IPS DF 4.7 (cell line): ENCODE measurements around the gene HOXC4.

ENCODE experiments used
- DNase-seq: peaks from one replicate; pipeline ENCODE4 v3.0.0-alpha.2; 2013; ENCODE audit warnings: low spot score; ENCODE audit errors: extremely low read depth

The HOXC4 gene

DNA sequence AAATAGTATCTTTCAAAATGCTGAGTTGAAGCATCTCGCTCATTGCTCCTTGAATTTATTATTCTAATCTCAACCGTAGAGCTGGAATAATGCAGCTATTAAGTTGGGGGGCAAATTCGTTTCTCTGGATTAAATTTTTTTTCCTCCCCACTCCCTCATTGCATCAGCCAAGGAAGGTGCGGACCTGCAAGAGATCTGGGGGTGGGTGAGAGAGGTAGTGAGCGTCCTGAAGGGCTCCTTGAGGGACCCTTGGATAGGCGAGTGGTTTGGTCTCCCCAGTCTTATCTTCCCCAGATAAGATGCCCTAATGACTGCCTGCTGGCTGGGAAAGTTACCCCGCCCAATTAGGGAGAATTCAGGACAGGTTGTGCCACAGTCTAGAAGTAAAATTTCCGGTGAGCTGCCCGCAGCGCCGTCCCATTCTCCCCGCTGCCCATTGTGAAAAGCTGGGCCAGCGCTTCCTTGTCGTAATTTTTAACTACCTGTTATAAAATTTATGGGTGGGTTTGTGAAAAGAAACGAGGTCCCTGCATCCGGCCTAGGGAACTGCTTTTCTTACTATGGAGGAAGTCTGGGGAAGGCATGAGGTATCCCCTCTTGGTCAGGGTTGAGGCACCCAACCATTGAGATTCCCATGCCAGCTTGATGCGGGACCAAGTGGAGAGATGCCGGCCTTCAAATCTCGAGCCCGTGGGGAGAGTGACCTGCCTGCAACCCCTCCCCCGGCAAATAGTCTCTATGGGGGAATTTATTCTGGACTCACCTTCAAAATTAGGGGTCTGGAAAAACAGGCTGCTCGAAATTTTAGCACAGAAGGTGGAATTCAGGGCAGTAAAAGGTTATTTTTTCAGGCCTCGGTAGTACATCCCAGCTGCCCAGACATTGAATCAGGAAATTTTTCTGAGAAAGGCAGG is 38.4 kb upstream of the HOXC4 start:
- DNase-seq, result no peak

DNA sequence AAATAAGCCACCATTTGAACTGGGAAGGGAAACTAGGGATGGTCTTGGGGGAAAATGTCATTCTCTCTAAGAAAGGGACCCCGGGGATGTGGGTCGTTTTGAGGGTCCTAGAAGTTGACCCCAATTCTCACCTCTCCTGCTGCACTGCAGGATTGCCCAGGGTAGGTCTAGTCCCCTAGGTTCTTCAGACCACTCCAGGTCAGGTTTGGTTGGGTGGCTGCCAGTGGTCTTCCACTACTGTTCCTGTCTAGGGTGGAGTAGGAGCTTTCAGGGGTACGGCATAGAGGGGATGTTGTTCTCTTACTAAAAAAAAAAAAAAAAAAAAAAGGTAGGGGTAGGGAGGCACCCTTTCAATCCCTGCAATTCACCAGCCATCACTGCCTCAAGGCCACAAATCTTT is 37.6 kb upstream of the HOXC4 start:
- no peak for DNase-seq

DNA sequence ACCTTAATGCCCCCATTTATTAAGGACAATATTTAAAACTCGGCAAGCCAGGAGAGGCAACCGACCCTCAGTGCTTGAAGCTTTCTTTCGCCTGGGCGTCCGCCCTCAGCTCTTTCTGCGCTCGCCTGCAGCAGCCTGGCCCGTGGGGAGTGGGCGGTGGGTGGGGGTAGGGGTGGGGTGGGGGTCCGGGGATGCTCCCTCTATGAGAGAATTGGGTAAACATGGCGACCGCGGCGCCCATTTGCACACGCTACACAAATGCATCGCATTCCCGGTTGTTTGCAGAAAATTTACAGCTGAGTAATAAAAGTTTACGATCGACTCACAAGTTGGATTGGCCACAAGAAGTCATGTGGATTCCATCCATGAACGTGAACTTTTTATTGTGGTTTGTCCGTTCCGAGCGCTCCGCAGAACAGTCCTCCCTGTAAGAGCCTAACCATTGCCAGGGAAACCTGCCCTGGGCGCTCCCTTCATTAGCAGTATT is 37.1 kb upstream of the HOXC4 start:
- no peak for DNase-seq

DNA sequence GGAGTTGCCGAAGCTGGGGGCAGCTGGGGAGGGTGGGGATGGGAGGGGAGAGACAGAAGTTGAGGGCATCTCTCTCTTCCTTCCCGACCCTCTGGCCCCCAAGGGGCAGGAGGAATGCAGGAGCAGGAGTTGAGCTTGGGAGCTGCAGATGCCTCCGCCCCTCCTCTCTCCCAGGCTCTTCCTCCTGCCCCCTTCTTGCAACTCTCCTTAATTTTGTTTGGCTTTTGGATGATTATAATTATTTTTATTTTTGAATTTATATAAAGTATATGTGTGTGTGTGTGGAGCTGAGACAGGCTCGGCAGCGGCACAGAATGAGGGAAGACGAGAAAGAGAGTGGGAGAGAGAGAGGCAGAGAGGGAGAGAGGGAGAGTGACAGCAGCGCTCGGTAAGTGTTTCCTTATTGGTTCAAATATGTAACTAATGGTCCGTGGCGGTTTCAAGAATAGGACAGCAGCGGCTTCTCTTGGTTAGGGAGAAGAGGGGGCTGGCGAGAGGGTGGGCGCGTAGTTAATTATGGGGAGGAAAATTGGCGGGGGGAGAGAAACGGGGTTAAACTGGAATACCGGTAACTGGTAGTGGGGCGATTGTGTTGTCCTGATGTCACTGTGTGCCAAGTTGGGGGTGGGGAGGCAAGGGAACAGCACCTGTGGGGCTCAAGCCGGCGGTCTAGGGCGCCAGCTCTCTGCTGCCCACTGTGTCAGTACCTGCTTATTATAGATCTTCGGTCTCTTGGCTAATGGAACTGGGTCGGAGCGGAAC is 36.4 kb upstream of the HOXC4 start:
- DNase-seq, result no peak

DNA sequence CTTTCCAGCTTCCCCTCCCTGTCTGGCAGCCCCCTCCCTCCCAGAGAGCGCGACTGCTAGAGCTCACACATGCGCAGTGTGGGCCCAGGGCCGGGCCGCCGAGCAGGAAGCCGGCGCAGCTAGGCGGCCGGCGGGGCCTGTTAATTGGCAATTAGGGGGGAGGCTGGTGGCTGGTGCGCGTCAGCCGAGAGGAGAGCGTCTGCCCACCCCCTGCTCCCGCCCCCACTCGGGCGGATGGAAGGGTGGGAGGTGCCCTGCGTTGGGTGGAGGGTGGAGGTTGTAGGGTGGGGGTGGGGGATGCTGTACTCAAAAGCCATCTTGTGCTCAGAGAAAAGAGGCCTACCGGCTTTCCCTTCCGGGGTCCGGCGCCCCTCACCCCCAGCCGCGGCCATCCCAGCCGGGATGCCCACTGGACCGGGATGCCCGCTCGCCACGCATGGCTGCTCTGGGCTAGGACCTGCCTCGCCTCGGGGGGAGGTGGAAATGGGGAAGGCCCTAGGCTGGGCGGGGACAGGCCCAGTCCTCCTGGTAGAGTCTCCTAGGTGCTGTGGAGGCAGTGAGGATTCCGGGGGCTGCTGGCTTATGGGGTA is 35.7 kb upstream of the HOXC4 start:
- DNase-seq, result no peak

DNA sequence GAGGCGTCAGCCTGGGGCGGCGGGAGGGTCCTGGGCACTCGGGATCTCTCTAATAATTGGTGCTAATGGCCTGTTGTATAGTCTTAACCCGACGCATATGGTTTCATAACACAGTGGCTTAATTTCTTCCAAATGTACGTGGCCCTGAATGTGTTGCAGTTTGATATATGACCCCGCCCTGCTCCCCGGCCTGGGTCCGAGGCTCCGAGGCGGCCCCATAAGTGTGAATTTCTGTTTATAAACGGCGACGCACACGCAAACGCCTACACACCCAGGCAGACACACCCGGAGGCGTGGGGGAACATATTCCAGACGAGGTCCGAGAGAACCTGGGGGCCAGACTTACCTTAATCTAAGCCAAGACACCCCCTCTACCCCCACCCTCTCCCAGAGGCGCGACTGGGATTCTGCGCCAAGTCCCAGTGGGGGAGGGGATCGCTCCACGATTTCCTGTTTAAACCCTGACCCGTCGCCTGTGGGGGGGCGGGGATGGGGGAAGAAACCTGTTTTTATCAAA is 35.1 kb upstream of the HOXC4 start:
- no peak for DNase-seq

DNA sequence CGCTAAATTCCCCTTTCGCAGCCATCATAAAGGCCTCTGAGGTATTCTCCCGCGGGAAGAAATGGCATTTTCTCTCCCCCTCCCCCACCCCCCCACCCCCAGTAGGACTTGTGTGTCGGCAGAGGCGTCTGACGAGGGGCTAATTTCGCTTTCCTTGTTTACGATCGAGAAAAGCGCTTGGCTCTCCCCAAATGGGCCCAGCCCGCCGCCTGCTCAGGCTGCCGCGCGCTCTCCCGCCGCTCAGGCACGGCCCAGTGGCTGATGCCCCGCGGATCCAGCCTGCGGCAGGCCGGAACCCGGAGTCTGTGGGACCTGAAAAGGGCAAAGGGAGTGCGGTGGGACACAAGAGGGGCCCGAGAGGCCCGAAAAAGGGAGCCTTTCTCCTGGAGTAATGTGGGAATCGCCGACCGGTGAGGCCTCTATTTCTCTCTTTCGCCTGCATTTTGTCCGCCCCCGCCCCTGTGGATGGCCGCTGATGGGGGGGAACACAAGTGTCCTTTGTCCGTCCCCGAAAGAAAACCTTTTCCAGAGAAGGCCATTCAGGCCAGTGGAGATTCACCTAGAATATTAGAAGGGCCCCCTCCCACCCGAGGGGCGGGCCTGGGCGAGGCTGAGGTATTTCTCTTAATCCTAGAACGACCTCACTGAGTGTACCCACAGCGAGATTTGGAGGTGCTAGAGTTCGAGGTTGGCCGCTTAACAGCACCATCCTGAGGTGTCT is 34.4 kb upstream of the HOXC4 start:
- no peak for DNase-seq

DNA sequence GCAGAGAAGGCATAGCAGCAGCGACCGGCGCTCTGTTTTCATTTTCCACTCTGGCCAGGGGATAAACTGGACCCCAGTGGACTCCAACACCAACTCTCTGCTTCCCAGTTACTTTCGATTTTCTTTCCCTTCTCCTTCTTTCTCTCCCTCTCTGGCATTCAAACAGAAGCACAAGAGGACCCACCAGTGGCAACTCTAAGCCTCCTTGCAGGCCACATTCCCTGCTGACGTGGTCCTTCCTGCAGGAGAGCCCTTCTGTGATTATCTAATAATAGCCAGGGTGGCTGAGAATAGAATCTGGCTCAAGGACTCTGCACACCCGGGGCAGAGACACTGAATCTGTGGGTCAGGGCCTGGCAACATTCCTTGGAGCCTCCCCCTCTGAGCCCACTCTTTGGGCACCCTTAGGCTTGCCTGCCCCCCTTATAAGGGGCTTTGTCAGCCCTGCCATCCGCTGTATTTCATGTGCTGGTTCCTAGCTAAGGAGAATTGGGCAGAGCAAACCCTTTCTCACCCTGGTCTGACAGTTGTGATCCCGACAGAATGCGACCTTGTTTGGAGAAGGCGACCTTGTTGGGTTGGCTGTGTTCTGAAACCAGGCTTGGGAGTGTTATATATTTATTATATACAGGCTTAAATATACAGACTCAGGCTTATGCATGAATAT is 33.6 kb upstream of the HOXC4 start:
- DNase-seq, result no peak

DNA sequence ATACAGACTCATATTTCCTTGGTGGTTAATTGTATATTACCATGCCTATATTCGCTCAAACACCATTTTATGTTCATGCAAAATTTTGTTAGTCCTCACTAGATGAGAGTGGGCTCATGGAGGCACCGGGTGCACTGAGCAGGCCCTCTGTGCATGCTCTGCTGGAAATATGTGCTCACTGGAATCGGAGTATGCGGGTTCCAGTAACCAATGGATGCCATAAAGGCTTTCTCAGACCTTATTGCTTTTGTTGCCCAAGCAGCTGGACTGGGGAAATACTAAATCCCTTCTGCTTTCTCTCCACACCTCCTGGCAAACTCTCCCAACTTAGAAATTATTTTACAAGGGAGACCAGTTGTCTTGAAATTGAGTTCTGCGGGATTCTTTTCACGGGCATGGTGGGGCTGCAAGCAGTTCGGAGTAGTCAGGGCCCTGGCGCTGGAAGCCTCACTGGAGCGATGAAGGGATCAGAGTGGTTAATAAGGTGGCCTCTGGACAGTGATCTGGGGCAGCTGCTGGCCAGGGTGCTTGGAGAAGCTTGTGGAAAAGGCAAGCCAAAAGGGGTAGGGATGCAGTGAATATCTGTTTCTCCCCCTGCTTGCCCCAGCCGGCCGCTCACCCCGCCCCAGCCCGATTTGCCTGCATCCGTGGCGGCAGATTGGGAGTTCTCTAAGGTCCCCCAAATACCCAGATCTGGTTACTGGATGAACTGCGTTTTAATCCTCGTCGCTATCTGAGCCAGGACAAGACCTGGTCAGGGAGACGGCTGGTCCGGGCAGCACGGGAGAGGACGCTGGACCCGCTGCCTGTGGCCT is 32.8 kb upstream of the HOXC4 start:
- no peak for DNase-seq

DNA sequence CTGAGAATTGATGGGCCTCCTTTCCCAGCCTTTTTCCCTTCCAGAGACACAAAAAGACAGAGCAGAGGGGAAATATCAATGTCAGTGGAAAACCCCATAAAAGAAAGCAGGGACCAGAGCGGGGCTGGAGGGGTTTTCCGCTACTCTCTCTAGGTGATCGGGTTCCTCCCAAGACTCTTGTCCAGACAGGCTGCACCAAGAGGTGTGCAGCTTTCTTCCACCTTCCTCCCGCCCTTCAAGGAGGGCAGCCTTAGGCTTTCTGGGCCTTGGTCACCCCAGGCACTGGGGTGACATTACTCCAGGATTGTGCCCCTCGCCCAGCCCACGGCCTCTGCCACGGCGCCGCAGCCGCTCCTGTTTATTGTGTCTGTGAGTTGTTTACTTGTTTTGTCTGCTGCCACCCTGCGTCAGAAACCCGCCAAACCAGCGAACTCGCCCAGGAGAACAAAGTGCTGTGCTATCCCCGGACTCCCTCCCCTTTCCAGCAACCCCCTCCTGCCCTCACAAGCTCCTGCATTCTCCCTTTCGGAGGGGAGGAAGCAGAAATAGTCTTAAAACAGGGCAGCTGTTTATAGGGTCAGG is 32.1 kb upstream of the HOXC4 start:
- DNase-seq, result no peak

DNA sequence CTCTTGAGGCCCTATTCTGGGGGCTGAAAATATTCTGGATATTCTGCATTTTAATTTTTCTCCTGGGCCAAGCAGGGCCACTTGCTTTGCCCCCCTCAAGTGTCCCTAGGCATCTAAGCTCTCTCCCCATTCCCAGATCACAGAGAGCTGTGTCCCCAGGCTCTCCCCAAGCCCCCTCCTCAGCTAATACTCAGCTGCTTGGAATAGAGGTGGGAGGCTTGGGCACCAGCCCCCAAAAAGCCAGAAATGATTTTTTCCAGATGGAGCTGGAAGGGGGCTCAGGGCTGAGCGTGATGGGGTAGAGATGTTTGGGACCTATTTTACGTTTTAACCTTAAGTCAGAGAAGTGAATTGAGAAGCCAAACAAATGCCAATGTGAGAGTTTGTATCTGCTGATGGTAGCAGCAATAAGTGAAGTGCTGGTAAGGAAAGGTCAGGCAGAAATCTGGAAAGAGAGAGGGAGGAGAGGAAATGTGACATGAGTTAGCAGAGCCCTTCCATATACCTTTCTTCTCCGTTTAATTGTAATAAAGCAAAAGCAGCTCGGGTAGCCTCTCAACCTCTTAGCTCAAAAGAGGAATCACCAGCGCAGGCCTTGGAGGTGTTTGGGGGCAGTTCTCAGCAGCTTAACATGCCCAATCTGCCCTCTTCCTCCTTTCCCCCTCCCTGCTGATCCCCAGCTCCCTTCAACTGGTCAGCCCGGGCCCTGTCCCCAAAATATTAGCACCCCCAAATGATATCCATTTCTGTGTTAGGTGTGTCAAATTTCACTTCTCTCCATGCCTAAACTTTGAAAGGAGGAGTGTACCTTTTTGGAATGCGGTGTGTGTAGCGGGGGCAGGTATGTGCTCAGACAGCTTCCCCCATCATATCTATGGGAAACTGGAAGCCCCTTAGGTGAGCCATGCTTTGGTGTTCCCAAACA is 30.4 kb upstream of the HOXC4 start:
- no peak for DNase-seq

DNA sequence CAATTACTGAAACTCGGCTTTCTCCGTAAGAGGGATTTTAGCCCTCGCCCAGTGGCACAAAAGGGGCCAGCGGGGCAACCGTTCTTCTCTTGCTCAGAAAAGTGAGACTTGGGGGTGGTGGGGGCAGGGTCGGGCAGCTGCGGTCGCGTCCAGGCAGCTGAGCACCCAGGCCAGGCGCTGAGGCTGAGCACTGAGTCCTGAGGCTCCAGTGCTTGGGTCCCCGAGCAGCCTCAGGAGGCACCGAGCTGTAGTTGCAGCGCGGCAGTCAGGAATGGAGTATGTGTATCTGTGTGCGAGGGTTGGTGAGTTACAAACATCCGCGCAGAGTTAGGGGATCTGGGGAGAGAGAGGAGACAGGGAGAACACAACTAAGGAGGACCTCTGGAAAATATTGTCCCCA is 29.5 kb upstream of the HOXC4 start:
- no peak for DNase-seq

DNA sequence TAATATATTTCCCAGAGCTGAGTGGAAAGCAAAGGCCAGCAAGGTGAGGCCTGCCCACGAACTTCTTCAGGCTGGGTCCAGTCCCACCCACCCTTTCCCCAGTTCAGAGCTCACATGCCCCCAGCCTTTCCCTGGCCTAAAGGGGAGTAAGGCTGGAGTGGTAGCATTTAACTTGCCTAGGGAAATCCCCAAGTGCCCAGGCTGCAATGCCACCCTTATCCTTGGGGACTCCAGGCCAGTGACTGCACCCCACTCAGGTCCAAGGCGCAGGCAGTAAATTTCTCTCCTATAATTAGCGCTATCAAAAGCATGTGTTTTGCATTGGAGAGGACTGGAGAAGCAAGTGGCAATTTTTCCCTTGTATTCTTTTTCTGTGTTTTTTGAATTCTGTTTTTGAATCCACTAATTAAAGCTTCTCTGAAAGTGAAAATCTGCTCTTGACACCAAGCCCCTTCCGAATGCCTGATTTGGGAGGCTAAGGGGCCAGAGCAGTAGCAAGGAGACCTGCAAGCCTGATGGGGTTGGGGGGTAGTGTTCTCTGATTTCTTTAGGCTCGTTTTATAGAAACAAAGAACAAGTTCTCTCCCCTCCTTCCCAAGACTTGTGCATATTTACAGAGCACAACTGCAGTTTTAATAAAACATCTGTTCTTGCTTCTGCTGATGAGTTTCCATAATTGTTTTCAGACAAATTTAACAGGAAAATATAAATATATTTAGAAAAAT is 28.9 kb upstream of the HOXC4 start:
- no peak for DNase-seq

DNA sequence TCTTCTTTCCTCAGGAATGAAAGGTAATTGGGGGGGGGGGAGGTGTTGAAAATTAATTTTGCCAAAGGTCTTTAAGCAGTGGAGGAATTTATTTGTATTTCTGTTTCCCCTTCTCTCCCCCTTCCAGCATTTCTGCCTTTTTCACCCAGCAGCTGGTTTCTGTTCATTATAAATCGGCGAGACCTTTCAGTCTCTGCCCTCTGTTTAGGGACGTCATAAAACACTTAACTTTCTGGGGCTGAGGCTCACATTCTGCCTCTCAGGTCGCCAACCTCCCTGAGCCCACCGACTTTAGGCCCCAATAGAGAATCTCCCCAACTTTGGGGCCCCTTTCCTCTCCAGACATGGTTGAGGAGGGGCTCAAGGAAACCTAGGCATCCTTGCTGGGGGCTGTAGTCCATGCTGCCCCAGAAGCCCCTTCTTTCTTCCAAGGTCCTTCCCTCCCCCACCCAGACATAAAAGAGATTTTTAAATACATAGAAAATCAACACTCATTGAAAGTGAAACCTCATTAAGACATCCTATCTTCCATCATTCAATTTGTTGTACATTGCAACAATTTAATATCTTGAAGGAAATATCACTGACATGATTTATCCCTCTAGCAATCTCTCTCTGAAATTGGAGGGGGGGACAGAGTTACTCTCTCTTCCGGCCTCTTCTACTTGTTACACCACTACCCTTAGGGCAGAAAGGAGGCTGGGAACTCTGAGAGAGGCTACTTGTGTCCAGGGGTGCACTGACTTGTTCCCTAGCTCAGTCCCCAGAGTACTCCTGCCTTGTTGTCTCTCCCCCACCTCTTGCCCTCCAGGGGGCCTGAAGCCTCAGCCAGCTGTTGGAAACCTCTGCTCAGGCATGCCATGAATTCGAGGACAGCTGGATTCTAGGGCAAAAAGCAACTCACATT is 27.9 kb upstream of the HOXC4 start:
- DNase-seq, result no peak

DNA sequence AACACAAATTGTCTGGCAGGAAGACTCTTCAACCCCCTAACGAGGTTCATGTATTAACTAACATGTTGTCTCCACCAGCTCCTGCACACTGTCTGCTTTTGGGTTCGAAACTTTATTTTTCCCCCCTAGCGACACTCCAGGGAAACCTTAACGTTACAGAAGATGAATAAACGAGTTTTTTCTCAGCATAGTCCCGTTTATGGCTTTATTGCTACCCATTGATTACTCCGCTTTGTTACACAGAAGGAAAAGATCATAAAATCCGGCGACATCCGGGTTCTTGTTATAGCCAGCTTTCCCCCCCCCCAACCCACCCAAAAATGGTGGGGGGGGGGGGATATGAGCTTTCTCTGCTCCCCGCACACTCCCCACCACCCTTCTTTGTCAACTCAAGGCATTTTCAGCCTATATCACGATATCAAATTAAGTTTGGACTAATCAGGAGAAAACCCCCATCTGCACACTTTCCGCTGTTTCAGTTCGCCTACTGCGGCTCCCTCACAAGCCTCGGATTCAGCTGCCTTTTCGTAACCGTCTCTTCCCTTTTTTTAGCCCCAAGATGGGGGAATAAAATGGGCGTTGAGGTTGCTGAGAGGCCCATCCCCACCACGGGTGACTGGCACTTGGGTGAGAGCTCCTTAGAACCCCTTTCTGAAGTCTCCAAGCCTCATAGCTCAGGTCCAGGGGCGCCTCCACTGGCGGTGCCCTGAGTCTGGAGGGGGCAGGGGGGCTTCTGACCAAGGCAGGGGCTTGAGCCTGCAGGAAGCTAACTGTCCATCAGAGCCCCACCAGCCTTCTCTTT is 26.8 kb upstream of the HOXC4 start:
- no peak for DNase-seq

DNA sequence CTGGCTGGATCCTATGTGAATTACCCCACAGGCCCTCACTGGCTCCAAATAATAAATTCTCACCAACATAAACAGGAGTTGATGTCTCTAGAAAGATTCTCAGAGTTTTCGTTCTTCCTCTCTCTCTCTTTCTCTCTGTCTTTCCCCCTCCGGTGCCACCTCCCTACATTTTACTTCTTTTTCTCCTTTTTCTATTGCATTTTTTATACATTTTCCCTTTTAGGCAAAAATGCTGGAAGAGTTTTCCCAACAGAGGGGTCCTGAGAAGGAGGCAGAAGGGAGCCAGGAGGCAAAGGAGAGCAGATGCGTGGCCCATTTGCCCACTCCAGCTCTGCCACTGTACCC is 26.2 kb upstream of the HOXC4 start:
- DNase-seq, result no peak
